Inflammatory macrophage treated with lipopolysaccharide for 4 hours (primary cell): ENCODE results near the gene PPP6R2.
"Not testable (repeated sequence)": the region's sequence is repeated elsewhere in the genome, so short reads cannot be mapped to it uniquely, and the experiment has no call there.

Experiments used
- DNase-seq: peaks from one replicate; pipeline ENCODE4 v3.0.0-alpha.2; 2020

PPP6R2 gene

GRCh38 chr22:50347157-50347556 lies 4.0 kb downstream of the PPP6R2 start:
- DNase-seq = no peak

GRCh38 chr22:50348058-50348457 lies 4.9 kb downstream of the PPP6R2 start:
- no peak for DNase-seq

- no peak for DNase-seq
Observed at GRCh38 chr22:50356186-50356585, 13.1 kb downstream of the PPP6R2 start.

GRCh38 chr22:50357222-50357621 lies 14.1 kb downstream of the PPP6R2 start:
- no peak for DNase-seq

- no peak for DNase-seq
Observed at GRCh38 chr22:50357756-50358155, 14.6 kb downstream of the PPP6R2 start.

- no peak for DNase-seq
Observed at GRCh38 chr22:50360578-50360977, 17.5 kb downstream of the PPP6R2 start.

- DNase-seq = no peak
Observed at GRCh38 chr22:50361222-50361621, 18.1 kb downstream of the PPP6R2 start.

- DNase-seq = no peak
Observed at GRCh38 chr22:50361688-50362087, 18.6 kb downstream of the PPP6R2 start.

GRCh38 chr22:50363166-50363802 lies 20.2 kb downstream of the PPP6R2 start:
- DNase-seq = peak; percentile 13

- DNase-seq = not testable (repeated sequence)
Observed at GRCh38 chr22:50363803-50364194, 20.7 kb downstream of the PPP6R2 start.

GRCh38 chr22:50367778-50368500 lies 24.8 kb downstream of the PPP6R2 start:
- no peak for DNase-seq

- DNase-seq = no peak
Observed at GRCh38 chr22:50371101-50371648, 28.0 kb downstream of the PPP6R2 start.

- peak; percentile 43 for DNase-seq
Observed at GRCh38 chr22:50376085-50376651, 33.0 kb downstream of the PPP6R2 start.

GRCh38 chr22:50381021-50381555 lies 38.0 kb downstream of the PPP6R2 start:
- not testable (repeated sequence) for DNase-seq

GRCh38 chr22:50396751-50397370 lies 53.7 kb downstream of the PPP6R2 start:
- no peak for DNase-seq

GRCh38 chr22:50397371-50398060 lies 54.4 kb downstream of the PPP6R2 start:
- peak; percentile 26 for DNase-seq

GRCh38 chr22:50398831-50399648 lies 55.9 kb downstream of the PPP6R2 start:
- DNase-seq = peak; percentile 87

GRCh38 chr22:50399751-50400331 lies 56.7 kb downstream of the PPP6R2 start:
- DNase-seq = peak; percentile 92

- peak; percentile 31 for DNase-seq
Observed at GRCh38 chr22:50400406-50400805, 57.3 kb downstream of the PPP6R2 start.

GRCh38 chr22:50400931-50401330 lies 57.8 kb downstream of the PPP6R2 start:
- DNase-seq = no peak

GRCh38 chr22:50401907-50402306 lies 58.8 kb downstream of the PPP6R2 start:
- no peak for DNase-seq
